HG03378 (cell line): ENCODE data around the gene HELZ.
A peak's percentile ranks its signal among the peaks of the same experiment; 100 is the strongest.

Experiments used
- ATAC-seq: cut with Tn5 transposase; IDR thresholded peaks from one replicate; pipeline ENCODE4 v1.9.1; 2021; ENCODE audit warnings: mild to moderate bottlenecking, moderate library complexity; ENCODE audit not compliant: unreplicated experiment

Gene HELZ

DNA sequence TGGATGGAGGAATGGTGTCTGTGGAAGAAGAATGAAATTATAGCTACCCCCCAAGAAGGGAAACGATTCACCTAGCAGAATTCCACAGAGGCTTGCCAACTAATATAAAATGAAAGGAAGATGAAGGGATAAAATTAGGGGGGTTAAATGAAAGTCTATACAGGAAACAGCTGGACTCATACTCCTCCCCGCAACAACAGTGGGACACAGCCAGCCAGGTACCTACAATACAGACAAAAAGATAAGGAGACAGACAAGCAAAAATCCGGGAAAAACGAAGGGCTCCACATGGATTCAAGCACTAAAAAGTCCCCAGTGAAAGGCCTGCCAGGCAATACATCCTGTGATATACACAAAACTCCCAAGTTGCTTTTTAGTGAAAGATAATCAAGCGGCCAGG lies 152.7 kb downstream of the HELZ start:
- no peak for ATAC-seq

DNA sequence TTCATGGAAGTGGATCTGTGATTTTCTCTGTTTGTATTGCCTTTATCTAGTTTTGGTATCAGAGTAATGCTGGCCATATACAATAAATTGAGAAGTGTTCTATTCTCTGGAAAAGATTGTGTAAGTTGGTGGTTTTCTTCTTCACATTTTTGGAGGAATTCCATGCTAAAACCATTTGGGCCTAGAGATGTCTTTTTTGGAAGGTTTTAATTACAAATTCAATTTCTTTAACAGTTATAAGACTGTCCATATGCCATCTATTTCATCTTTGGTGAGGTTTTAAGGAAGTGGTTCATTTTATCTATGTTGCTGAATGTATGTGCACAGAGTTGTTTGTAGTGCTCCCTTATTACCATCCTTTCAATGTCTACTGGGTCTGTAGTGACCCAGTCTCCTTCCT lies 154.7 kb downstream of the HELZ start:
- ATAC-seq: no peak

DNA sequence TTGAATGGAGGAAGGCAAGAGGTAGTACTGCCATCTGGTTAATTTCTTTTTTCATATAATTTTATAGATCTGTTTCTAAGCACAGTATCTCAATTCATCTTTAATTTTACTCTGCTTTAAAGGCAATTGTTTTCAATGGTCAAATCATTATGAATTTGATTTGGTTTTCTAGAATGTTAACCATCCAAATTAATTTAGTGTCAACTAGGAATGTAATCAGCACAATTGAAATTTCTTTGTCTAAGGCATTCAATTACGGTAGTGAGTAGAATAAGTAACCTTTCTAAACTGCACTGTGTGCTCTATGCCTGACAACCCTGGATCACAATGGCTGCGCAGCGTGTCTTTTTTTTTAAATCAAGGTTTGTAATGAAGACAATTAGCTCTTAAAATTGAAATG lies 156.4 kb downstream of the HELZ start:
- no peak for ATAC-seq

DNA sequence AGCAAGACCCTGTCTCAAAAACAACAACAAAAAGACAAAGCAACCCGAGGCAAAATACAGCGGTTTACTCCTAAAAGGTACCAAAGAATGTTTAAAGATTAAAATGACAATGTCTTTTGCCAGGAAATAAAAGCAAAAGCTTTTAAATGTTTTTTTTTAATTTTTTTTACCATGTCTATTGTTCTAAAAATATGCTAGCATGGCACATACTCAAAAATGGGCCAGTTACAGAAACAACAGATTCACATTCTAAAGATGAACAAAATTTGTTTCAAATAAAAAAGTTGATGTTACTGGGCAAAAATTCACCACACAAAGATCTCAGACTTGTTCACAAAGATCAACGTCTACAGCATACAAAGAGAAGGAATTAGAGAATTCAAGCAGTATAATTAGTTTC lies 159.6 kb downstream of the HELZ start:
- no peak for ATAC-seq

DNA sequence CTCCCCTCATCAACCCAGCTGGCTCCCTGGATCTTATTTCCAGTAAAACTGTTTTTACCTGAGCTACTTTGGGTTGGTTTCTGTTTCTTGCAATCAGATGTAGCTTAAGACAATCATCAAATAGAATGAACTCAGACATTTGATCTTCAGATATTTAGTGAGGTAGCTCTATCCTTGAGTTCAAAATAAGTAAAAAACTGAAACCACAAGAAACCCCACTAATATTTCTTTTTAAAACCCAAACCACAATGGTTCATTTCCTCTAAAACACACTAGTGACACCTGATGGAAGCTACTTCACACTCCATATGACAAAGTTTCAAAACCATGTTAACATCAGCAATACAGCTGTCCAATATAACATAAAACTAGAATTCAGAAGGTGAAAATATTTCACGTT lies 162.9 kb downstream of the HELZ start:
- peak; percentile 51 for ATAC-seq

DNA sequence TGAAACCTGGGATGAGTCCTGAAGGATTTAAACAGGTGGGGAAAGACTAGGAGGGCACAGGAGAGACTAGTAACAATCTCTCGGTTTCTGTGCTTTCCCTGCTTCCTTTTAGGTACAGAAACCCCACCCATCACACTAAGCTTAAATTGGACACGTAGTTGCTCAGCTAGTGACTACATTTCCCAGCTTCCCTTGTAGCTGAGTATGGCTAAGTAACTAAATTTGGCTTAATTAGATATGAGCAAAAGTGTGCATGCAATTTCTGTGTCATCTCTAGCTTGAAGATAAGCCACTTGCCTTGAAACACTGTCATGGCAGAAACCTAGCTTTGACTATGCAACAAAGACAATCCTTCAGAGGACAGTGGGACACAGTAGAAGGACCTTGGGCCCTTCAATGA lies 164.2 kb downstream of the HELZ start:
- no peak for ATAC-seq

DNA sequence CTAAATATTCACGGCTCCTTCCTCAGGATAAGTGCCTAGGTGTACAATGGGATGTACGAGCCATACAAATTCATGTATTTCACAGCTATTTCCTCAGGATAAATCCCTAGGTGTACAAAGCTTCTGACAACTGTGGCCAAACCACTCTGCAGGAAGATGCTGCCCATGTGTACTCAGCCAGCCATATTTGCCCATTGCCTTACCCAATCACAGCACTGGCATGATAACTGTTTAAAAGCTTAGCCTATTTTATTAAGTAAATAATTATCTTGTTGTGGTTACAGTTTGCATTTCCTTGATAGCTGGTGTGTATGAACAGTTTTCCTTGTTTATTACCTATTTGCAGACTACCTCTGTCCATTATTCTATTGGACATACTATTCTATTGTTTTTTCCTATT lies 165.5 kb downstream of the HELZ start:
- ATAC-seq: no peak

DNA sequence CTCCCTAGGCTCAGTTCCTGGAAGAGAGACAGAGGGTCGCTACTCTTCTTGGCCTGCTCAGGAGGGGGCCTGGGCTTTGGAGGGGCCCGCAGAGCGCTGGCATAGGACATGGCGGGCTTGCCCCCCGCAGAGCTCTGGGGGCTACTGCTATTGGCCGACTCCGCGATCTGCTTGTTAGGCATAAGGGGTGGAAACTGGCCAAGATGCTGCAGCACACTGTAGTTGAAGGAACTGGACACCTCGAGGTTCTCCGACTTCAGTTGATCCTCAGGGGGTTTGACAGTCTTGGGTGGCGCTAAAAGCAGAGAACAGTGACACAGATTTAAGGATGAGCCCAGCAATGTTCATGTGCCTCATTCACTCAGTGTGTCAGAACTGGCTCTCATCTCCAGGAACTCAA lies 166.7 kb downstream of the HELZ start:
- no peak for ATAC-seq

DNA sequence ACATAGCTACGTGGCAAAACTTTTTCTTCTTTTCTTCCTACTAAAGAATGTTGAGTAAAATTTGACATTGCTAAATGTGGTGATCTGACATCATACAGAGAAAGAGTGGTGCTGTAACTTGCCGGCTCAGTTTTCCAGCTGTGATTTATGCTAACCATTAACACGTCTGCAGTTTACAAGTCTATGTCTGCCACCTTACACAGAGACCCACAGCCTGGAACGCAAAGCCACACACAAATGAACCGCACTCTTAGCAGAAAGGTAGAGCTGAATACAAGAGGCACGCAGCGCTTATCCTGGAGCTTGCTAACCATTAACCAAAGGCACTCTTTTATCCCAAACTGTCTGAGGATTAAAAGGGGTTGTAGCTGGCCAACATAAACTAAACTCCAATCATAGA lies 168.7 kb downstream of the HELZ start:
- ATAC-seq: no peak

DNA sequence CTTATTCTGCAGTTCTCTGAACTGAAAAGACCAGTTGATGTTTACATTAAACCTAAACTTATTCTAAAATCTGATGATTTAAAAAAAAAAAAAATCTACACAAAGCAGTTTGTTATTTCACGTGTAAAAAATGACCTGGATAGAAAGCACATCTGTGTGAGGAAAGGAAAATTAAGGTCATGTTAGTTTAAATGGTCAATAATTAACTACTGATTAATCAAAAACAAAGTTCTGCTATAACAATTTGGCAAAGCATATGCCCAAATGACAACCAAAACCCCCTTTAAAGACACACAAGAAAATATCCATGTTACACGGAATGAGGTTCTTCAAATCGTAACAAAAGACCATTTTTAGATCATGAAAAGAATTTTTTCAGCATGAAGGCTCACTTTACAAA lies 170.2 kb downstream of the HELZ start:
- no peak for ATAC-seq

DNA sequence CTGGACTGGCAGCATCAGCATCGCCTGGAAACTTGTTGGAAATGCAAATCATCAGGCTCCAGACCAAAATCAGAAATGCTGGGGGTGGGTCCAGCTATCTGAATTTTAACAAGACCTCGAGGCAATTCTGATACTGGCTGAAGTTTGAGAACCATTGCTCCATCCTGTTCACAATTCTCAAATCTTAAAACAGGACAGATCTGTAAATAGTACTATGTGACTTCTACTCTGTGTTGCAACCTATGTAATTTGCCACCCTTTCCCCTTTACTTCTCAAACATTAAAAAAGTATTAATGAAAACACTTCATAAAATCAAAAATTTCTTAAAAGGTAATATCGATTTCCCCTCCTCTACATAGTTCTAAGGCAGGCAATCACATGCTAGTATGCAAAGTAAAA lies 172.1 kb downstream of the HELZ start:
- ATAC-seq: no peak

DNA sequence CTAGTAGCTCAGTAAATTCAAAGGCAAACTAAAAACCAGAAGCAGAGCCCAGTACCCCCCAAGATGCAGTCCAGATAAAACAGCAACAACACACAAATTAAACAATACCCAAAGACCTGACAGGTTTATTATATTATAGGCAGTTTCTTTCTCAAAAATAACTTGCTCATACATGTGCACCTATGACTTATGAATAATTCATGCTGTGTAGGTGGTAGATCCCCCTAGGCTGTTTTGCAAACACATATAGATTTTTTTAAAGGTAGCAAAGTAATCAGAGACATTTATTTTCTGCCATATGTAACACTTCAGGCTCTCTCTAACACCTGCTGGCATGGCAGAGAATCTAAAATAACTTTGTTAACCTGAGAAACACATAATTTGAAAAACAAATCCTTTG lies 173.4 kb downstream of the HELZ start:
- ATAC-seq: no peak

DNA sequence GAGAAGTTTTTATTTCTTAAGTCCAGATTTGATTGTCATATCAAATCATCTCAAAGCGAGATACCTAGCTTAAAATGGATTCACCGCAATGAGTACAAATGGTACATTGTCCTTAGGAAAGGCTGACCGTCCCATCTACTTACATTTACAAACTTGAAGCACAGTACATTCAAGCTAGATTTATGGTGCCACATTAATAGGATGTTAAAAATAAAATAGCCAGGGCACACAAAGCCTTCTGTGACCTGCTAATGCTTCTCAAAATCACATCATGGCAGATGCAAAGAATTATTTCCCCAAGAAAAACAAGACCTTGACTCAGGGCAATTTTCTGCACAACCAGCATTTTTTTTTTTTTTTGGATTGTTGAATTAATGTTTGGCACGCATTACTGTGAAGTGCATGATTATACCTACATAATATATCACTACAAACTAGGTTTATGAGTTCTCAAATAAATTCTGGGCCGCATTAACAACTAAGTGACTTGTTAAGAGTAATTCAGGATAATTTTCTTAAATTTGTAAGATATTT lies 175.3 kb downstream of the HELZ start:
- ATAC-seq: no peak

DNA sequence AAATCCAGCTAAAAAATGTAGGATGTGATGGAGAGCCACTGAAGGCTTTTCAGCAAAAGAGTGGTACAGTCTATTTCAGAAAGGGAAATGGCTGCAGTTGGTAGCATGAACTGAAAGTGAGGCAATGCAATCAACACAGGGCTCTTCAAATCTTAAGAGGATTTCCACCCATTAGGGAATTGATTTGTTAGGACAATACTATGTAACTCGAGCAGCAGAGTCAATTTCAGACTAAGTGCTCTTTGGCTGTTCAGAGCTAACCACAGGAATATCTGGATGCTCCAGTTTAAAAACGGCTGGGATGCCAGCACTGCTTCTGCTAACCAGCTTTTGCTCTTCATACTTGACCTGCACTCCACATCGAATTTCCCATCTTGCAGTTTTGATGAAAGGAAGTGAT lies 176.0 kb downstream of the HELZ start:
- ATAC-seq: no peak

DNA sequence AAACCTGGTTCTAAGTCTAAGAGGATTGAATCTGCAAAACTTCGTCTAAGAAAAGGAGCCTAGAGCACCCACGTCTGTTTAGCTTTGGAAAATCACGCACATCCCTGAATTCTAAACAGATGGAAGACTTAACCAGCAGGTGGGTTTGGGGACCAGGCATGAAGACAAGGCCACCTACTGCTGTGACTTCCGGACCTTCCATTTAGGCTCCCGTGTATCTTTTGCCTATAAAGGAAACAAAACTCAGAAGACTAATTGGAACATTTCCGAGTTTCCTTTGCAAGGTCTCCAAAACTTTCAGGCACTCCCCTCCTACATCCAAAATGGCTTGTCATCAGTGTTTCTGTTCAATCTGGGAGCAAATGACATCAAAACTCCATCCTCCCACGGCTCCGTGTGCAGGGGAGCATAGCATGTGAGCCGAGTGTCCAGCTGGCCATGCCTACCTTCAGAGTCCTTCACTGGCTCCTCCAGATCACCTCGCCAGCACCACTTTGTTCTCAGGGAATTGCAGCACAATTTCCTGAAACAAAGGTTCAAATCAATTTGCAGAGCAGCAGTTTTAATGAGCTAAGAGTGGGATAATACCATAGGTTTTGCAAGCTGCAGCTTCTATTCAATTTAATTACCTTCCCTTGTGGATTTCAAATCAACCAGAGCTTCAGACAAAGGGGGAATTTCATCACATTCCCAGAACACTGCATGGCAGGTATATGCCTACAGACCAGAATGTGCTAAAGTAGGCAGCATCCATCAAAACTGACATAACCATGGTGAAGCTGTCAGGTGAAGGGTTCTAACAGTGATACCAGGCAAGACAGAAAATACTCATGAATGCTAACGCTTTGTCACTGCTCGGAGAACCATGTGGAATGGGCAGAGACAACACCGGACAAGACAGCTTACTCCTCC lies 177.2 kb downstream of the HELZ start:
- ATAC-seq: no peak

DNA sequence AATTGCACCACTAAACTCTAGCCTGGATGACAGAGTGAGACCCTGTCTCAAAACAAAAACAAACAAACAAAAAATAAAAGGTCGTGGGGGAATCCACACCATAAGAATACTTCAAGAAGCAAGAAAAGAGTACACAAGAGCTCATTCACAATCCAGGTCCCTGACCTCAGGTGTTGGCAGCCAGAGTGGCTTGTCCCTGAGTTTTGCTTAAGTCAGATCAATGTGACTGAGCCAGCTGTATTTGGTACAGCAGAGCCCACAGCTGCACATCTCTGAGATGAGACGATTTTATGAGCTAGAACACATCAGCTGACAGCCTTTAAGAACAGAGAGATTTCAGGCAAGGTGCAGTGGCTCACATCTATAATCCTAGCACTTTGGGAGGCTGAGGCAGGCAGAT lies 178.3 kb downstream of the HELZ start:
- no peak for ATAC-seq

DNA sequence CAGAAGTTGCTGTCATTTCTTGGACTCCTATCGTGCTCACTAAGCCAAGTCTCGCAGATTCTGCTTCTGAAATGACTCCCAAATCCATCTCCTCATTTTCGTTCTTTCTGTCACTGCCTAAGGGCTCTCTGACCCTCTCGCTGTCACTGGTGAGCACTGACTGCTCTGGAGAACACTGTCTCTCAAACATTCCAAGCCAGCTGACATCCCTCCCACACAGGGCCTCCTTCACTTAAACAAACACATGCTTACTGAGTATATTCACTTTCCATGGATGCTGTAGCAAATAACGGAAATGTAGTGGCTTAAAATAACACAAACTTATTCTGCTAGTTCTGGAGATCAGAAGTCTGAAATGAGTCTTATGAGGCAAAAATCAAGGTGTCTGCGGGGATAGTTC lies 181.9 kb downstream of the HELZ start:
- ATAC-seq: no peak

DNA sequence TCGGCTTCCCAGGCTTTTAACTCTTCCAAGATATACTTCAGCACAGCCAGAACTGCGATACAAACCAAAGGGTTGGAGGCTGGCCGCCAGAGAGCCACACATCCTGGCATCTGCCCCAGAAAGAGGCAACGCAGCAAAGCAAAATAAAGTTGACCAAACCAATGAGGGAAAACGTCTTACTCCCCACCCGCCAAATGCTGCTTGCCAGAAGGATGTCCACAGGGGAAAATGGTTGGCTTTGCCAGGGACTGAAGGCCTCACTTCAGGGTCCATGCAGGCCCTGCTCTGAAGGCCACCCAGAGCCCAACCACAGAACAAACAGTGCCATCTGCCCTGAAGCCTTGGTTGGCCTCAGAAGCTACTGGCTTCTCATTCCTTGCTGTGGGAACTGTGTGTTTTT lies 185.6 kb downstream of the HELZ start:
- no peak for ATAC-seq

DNA sequence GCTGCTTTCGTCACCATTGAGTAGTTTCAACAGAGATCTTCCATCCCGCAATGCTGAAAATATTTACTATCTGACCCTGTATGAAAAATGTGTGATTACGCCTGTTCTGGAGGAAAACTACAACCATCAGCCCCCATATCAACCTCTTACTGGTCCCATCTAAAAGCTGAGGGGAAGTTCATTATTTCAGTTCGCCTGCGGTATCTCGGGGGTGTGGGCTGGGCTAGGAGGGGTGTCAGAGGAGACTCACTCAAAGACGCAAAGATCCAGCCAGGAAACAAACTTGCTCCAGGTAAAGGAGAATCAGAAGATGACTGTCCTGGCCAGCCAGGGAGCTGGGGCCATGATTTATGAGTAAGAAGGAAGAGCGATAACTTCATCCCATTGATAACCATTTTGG lies 187.0 kb downstream of the HELZ start:
- ATAC-seq: no peak

DNA sequence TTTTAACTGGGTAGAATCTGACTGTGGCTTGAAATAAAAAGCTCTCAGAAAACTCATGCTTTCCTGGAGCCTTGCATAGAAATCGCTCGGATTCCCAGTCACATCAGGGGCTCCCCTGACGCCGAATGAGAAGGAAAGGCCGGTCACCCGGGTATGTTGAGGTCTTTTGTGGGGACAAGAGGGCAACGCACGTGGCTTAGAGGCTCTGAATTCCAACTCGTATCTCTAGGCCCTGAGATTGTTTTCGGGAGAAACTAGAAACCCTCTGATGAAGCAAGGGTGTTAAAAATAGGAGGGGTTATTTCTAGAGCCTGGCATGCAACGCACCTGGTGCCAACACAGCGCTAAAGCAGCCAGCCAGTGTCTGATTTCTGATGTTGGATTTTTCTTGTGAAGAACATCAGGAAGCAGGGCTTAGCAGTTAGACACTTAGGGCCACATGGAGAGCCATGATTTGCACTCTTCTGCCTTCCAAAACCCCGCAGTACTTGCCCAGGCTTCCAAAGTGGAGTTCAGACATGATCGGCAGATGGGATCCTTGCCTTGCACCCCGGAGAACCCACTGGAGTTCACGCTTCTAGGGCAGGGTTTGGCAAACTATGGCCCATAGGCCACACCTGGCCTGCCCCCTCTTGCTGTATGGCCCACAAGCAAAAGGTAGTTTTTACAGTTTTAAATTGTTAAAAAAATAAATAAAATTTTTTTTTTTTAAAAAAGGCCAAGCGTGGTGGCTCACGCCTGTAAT lies 188.1 kb downstream of the HELZ start:
- no peak for ATAC-seq

DNA sequence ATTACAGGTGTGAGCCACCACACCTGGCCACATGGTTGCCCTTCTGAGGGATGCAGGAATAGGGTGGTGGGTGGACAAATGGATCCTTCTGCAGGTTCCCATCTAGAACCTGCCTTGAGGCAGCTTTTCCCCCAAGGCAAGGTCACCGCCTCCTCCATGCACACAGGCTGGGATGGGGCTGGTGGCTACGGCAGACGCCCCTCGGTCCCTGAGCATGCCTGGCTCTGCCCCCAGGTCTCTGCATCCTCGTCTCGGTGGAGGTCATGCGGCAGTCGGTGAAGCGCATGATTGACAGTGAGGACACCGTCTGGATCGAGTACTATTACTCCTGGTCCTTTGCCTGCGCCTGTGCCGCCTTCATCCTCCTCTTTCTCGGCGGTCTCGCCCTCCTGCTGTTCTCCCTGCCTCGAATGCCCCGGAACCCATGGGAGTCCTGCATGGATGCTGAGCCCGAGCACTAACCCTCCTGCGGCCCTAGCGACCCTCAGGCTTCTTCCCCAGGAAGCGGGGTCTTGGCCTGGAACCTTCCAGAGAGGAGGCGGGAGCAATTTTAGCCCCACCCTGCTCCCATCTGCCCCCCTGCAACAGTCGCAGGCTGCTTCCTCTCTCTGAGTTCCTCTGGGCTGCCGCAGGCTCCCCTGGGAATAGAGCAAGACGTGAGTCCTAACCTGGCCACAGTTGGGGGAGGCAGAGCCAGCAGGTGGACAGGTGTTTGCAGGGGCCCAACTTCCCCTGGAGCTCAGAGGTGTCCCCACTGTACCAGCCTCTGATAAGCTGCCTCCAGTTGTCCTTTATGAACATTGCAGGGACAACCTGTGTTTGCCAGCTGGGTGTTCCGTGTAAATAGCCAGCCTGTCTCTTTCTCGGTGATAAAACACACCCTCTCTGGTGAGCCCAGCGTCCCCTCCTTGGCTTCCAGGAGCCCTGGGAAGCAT lies 188.9 kb downstream of the HELZ start:
- ATAC-seq: no peak
